Germinal center (tissue), 1 donor: ENCODE results near the gene ADPRHL1.

ENCODE experiments used
- DNase-seq: peaks from one replicate; pipeline ENCODE4 v3.0.0; 2012; ENCODE audit warnings: mixed read lengths, low spot score

ADPRHL1 gene

DNA sequence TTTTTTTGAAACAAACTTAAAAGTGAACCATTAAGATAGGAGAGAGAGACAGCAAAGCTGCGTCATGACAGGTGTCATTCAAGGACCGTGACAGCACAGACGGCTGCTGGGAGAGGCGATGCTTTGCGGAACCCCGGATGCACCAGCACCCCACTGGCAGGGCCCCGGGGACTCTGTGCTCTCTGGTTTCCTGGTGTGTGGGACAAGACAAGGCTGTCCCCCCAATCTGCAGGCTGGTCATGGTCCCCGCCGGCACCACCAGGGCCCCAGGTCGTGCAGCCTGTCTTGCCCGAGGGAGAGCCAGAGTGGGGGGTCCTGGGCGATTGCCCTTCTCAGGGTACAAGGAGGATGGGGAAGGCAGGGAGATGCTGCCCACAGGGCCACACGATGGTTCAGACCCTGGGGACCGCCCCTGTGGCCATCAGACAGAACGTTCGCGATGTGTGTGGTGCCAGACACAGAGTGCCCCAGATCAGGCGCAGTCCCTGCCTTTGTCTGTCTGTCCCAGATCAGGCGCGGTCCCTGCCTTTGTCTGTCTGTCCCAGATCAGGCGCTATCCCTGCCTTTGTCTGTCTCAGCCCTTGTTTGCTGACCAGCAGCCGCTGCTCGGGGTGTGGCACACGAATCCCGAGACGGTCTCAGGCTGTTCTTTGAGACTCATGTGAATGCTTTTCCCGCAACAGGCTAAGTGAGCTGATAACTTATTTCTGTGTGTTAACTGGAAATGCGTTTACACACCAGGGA is 36.1 kb downstream of the ADPRHL1 start:
- DNase-seq, result no peak

DNA sequence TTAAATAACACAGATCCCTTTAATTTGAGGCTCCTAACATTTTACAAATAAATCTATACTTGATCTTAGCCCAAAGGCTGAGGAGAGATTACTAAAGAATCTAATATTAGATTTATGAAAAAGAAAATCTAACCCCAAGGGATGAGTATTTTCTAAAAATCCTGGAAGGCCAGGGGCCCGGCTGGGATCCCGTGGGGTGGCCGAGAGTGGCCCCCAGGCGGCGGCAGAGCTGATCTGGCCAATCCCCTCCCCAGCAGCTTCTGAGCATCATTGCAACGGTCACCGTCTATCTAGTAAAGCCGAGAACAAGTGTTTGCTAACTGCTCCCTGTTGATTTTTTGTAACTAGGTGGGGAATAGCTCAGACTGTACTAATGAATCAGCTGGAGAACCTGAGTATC is 37.5 kb downstream of the ADPRHL1 start:
- DNase-seq, result no peak

DNA sequence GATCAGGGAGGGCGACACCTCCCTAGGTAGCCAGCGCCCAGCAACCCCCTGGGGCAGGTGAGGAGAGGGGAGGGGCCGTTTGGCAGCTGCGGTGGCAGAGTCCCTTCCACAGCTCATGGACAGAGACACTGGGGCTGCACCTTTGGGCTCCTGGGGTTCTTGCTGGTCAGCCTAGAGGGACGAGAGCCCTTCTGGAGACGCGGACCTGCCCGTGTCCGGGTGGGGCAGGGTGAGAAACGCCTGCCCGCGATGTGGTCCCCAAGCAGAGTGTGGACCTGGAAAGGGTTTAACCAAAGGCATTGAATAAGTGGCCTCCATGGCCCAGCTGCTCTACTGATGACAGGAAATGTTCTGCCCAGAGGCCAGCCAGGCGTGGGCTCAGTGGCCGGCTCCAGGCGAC is 38.3 kb downstream of the ADPRHL1 start:
- no peak for DNase-seq

DNA sequence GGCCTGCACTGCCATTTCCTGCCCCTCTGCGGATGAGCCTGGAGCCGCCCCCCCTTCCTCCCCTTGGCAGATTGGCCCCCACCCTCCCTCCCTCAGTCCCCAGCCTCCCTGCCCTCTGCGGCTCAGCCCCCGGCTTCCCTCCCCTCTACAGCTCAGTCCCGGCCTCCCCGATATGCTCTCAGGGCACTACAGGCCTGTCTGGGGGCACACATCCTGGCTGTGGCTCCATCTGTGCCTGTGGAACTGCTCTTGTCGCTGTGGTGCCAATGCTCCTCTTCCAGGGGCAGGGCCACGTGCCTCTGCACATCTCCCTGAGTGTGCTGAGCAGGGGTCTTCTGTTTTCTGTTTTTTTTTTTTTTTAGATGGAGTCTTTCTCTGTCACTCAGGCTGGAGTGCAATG is 39.0 kb downstream of the ADPRHL1 start:
- DNase-seq, result no peak

DNA sequence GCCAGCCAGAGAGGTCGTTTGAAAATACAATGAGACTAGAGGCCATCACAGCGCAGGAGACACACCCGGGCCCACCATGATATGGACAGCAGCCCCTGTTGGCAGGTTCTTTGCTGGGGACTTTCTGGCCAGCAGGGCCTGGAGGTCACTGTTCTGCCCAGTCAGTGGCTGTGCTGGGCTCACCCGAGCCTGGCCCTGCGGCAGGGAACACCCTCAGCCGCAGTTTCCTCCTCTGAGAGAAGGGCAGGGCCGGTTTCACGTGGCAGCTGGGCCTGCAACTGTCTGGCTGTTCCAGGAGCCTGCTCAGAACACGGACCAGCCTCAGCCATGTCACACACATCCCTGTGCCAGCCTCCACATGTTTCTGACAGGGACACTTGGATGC is 39.4 kb downstream of the ADPRHL1 start:
- no peak for DNase-seq

DNA sequence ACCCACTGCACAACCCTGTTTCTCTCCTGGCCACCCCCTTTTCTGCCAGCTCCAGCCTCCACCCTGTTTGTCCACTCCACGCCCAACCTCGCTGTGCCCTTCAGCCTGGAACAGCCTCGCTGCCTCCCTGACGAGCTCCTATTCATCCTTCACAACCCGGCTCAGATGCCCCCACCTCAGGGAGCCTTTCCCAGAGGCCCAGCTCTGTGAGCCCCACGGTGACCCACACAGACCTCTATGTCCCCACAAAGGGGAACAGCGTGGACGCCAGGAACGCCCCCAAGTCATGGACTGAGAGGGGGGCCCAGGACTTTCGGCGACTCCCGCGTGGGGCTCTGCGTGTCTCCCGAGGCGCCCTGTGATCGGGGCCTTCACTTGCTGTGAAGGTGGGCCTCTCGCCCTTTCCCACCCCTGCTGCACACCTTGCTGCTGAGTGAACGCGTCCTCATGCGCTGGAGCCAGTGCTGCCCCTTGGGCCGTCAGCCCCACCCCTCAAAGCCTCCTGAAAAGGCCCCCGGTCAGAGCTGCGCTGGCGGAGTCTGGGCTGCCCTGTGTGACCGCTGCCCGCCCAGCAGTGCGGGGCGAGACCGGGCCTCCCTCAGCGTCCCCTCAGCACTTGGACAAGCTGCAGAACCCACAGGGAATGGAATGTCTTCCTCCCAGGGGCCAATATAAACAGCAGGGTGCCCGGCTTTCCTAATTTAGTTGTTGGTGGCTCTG is 40.0 kb downstream of the ADPRHL1 start:
- no peak for DNase-seq

DNA sequence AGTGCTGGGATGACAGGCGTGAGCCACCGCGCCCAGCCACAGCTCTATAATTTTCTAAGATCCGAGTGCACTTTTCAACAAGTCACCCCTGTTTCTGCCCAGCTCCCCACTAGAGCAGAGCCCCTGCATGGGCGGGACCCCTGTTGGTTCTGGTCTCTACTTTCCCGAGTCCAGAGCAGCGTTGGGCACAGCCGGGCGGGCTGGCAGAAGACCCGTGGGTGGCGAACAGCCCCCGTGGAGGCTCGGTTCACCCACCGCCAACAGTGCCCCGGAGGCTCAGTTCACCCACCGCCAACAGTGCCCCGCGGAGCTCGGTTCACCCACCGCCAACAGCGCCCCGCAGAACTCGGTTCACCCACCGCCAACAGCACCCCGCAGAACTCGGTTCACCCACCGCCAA is 40.8 kb downstream of the ADPRHL1 start:
- DNase-seq, result no peak

DNA sequence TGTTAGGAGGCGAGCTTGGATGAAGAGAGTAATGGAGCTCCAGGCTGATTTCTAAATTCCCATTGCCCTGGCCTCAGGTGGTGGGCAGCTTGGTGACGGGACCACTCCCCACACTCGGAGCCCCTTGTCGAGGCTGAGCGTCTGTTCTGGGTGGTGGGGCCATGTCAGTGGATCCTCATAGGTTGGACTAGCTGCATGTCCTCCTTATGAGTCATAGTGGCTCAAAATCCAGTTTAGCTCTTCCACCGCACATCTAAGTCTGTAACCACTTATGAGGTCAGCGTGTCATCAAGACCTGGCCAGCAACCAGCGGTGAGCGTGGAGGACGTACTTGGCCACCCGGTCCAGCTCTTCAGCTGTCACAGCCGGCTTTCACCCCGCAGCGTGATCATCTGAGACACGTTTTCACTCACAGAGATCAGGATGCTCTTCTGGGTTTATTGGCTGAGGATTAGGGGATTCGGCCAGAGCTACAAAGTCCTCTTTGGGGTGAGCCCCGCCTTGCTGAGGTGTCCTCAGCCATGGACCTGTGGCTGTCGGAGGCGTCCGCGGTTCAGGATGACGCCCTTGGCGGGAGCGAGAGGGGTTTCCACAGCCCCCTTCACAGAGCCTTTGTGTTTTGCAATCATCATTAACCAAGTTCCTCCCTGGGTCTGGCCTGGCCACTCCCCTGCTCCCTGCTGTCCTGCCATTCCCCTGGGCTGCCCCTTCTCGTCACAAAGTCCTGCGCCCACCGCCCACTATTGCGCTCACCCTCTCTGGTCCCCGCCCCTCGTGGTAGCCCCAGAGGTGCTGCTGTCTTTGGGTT is 41.9 kb downstream of the ADPRHL1 start:
- DNase-seq, result no peak

DNA sequence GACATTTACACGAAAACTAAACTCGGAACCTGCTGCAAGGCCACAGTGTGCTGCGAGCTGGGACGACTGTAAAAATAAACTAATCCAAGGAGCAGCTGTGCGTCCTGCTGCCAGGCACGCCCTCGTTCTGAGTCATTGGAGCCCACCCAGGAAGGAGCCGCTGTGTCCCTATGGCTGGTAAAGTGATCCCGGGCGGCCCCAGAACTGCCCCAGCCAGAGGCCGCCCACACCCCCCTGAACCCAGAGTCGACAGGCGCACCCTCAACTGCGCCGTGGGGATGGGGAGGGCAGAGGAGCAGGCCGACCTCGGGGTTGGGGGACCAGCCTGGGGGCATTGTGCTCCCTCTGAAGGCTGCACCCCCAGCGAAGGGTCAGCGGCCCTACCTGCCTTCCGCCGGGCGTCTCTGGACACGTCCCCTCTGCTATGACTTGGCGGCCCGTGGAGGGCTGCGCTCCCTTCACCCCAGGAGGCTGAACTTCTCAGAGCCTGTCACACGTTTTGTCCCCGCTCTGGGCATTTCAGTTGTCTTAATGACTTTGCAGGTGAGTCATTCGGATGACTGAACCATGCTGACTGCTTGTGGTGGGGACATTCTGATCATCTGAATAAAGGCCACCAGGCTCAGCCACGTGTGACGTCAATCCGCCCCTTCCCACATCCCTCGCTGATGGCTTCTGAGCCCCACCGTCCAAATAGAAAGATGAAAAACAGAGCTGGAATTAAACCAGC is 42.7 kb downstream of the ADPRHL1 start:
- DNase-seq, result no peak

DNA sequence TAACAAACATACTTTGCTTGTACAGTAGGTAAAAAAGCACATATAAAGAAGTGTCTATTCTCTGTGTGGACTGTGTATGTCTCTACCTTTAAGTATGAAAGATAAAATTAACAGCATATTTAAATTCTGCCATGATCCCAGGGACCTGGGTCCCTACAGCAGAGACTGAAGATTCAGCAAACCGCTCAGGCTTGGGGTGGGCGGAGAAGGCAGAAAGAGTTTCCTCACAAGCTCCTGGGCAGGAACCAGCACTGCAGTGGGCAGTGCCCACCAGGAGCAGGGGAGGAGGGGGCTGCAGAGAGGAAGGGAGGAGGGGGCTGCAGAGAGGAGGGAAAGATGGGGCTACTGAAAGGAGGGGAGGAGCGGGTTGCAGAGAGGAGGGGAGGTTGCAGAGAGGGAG is 44.7 kb downstream of the ADPRHL1 start:
- DNase-seq, result no peak

DNA sequence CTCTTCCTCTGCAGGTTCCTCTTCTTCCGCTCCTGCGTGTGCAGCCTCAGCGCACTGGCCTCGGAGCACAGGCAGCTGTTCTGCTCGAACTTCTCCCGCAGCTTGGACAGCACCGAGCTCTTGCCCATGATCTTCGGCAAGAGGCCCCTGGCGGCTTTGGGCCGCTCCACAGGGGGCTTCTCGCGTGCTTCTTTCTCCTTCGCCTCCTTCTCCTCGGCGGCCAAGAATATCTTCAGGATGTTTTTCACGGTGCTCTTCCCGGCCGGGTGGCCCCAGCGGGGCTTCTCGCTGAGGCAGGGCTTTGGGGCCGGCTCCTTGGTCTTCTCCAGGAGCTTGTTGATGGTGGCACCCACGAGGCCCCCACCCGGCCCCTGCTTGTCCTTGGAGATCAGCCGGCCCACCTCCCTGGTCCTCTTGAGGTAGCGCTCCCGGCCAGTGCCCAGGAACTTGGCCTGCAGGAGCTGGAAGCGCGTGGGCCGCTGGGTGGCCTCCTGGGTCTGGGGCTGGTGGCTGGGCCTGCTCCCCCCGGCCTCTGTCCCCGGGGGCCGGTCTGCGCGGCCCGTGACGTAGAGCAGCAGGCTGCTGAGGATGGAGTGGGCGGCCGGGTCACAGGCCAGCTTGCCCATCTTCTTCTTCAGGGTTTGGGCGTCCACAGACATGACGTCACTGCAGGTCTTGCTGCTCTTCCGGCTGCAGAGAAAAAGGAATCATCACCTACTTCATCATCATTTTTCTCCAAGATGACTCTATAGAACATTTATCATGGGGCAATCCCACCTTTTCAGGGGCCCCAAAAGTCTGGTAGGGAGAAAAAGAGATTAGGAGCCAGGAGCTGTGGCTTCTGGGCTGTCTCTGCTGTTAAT is 45.5 kb downstream of the ADPRHL1 start:
- DNase-seq, result no peak

DNA sequence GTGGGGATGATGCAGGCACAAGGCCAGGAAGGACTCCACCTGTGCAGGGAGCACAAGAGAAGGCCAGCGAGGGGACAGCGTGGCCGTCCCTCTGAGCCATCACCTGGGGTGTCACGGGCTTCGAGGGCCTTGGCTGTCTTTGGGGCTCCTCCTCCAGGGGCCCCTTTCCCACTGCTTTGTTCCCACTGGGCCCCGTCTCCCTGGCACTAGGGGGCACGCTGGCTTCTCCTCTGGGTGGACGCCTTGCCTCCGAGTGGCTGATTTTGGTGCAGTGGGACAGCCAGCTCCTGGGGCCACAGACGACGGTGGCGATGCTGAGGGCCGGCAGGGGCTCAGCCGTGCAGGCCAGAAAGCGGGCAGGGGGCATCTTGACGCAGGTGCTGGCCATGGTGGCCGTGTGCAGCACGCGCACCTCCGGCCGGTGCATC is 46.2 kb downstream of the ADPRHL1 start:
- DNase-seq, result no peak

DNA sequence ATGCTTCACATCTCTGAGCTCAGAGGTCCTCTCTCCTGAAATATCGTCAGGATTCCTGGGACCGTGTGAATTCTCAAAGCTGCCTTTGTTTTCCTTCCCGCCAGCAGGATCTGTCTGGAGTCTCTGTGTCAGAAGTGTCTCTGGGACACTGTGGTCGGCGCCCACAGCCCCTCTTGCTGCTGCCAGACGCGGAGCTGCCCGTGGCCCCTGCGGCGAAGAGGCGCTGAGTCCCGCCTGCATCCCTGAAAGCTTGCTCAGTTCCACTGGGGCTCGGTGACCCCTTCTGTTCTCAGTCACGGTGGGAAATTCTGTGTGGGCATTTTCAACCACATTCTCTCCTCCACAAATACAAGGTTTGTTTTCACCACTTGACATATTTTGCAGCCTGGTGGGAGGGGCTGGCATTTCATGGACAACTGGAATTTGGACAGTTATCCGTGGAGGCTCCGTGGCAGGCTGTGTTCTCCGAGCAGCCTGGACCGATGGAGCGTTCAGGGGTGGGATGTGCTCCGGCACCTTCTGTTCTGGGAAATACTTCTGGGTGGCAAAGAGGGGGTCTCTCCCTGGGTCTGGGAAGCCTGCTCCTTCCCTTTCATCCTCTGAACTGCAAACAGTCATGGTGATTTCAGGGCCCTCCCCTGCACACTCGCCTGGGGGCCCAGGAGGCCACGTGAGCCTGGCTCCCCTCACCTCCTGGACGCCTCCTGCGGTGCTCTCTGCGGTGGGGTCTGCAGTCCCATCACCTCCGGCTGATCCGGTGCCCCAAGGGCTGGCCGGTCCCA is 46.8 kb downstream of the ADPRHL1 start:
- no peak for DNase-seq

DNA sequence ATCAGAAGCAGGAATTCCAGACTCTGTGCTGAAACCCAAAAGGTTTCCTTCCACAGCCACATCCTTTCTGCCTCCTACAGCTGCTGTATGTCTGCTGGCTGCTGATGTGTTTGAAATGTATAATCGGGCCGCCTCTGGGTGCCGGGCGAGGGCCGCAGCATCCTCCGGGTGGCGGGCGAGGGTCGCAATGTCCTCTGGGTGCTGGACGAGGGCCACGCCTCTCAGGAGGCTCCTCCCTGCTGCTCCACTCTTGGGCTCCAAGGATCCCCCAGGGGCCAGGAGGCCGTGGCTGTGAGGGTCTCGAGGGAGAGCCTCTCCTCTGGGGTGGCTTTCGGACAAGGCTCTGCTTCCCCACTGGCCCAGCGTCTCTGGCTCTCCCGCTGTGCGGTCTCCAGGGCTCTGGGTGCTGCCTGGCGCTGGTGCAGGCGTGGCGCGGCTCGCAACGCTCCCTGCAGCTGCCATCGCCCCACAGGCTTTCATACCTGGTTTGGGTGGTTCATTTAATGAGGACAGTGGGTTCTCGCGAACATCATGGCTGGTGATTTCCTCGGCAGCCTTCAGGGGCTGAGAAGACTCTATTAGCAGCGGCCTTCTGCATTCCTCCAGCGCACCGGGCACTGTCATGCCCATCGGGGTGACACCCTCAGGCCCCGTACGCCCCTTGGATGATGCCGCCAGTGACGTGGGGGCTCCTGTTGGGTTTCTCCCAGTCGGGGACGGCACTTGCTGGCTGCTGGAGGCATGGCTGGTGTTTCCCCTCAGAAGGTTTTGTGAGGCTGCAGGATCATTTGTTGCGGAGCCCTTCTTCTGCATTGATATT is 47.6 kb downstream of the ADPRHL1 start:
- no peak for DNase-seq

DNA sequence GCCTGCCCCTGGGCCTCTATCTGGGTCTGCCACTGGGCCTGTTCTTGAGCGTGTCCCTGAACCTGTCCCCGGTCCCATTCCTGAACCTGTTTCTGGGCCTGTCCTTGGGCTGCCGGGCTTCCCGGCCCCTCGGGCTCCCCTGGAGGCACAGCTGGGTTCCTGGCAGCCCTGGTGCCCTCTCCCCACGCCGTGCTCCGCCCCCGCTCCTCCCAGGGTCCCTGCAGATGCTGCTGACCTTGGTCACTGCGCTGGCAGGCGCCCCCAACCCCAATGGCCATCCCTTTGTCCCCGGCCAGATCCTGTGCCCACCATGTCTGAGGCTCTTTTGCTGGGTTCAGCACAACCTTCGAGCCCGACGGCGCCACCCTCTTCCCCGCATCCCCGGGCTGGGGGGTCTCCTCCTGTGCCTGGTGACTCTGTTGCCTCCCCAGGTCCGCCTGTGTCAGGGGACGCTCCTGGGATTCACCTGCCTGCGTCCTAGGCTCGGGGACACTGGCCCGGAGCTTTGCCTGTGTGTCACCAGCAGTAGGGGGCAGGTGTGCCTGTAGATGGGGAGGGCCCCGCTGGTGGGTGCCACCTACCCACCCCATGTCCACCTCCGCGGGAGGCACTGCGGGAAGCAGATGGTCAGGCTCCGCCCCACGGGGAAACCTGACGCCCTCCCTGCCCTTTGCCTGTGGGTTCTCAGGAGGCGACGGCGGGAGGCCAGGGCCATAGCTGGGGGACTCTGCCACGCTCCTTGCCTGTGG is 48.4 kb downstream of the ADPRHL1 start:
- no peak for DNase-seq

DNA sequence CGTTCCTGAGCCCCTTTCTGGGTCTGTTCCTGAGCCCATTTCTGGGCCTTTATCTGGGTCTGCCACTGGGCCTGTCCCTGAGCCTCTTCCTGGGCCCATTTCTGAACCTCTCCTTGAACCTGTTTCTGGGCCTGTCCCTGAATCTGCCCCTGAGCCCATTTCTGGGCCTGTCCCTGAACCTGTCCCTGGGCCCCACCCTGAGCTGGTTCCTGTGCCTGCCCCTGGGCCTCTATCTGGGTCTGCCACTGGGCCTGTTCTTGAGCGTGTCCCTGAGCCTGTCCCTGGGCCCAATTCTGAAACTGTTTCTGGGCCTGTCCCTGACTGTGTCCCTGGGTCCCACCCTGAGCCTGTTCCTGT is 48.9 kb downstream of the ADPRHL1 start:
- DNase-seq, result no peak

DNA sequence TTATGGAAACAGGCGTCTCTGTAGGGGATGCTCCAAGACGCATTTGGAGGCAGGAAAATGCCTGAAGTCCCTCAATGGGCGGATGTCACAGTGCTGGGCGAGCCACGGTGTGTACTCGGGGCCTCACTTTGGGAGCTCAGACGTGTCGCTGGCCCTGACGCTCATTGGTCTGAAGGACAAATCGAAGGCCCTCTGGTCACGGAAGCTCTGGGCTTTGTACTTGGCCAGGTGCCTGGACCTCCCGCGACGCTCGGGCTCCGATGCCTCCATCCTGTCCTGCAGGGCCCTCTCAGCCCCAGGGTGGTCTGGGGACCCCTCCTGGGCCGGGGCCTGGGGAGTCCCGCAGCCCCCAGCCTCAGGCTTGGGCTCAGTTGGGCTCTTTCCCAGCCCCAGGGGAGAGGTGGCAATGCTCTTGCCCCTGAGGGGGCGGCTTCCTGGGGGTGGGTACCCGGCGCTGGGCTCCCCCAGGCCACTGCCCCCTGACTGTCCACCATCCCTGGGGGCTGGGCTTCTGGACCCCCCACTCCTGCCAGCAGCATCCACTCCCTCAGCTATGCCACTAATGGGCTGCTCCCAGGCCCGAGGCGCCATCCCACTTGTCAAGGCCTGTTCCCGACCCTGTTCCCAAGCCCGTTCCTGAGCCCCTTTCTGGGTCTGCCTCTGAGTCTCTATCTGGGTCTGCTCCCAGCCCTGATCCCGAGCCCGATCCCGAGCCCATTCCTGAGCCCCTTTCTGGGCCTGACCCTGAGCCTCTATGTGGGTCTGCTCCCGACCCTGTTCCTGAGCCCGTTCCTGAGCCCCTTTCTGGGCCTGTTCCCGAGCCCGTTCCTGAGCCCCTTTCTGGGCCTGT is 49.8 kb downstream of the ADPRHL1 start:
- no peak for DNase-seq
